ENCODE results near the gene GRK5. TPM values are rescaled to one million over a fixed set of nuclear protein-coding genes. Genes with fewer than 3 reads are reported as not detected.

GRK5 gene
- total RNA-seq, 2 donors from 2014 or later, result 9.1 to 11.9 TPM

- no peak for TF ChIP-seq CTCF (conservative IDR thresholded peaks at IDR 0.05)
- peaks cover 10% of the 10 kb centered on the region for H3K36me3 Mint-ChIP-seq (ENCODE audit: low read depth)
- no peaks in the 10 kb centered on the region for H3K27me3 Mint-ChIP-seq (ENCODE audit: insufficient read depth)
- Histone ChIP-seq H3K4me3 (ENCODE audit: low read length) (no peak overlapping the region), H3K9ac (ENCODE audit: extremely low read depth, low read length, poor library complexity, severe bottlenecking) (no peak overlapping the region), H3K9me3 (ENCODE audit: control insufficient read depth, low read length) (peaks cover 12% of the 10 kb centered on the region), H3K27me3 (ENCODE audit: control insufficient read depth, insufficient read depth, low read length, poor library complexity, severe bottlenecking) (no peaks in the 10 kb centered on the region), H3K4me1 (ENCODE audit: control insufficient read depth, insufficient read depth, low read length) (no peaks in the 10 kb centered on the region), H3K27ac (ENCODE audit: low read depth, low read length) (no peak overlapping the region), H3K36me3 (ENCODE audit: control insufficient read depth, insufficient read depth, low read length) (no peaks in the 10 kb centered on the region)
- no peak overlapping the region for H3K27ac Mint-ChIP-seq
- DNase-seq, result no peak
- 91% methylated on average over 5 of the region's 5 CpGs for WGBS, 2 experiments (ENCODE audit: insufficient coverage in 1 of 2, insufficient read length in 1 of 2)
- no peak overlapping the region for H3K4me3 Mint-ChIP-seq
- peaks cover 11% of the 10 kb centered on the region for H3K4me1 Mint-ChIP-seq
- H3K9me3 Mint-ChIP-seq, result peaks cover 24% of the 10 kb centered on the region
Measured at GRCh38 chr10:119348106-119348505, 140.7 kb downstream of the GRK5 start.

DNA sequence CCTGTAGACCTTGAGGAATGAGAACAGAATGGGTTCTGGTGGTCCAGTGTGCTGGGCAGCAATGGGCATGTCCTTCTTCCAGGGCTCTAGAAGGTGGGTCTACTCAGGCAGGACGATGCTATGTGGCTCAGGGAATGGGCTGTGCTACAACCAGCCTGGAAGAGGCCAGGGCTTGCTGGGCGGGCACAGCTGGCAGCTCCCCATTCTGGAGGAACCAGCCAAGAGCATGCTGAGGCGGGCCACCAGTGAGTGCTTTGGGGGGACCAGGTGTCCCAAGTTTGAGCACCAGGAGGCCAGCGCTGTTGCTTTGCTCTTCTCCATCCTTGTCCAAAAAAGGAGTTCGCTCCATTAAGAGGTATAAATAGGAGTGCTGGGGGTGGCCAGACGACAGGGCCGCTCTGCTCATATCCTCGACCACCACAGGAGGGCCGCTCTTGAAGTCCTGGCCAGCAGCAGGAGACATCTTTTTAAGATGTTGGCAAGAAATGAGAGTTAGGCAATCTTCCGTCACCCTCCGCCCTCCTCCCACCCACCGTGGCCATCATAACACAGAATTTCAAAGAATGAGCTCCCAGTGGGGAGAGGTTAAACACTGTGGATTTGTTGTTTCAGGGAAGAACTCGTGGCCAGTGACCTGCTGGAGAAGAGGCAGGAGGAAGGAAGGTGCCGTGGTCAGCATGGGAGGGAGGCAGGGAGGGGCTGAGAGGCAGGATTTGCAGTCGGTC is 141.3 kb downstream of the GRK5 start:
- Histone ChIP-seq H3K36me3 (ENCODE audit: control insufficient read depth, insufficient read depth, low read length) (no peaks in the 10 kb centered on the region), H3K27me3 (ENCODE audit: control insufficient read depth, insufficient read depth, low read length, poor library complexity, severe bottlenecking) (no peaks in the 10 kb centered on the region), H3K9me3 (ENCODE audit: control insufficient read depth, low read length) (peaks cover 12% of the 10 kb centered on the region), H3K4me1 (ENCODE audit: control insufficient read depth, insufficient read depth, low read length) (no peaks in the 10 kb centered on the region), H3K27ac (ENCODE audit: low read depth, low read length) (no peak overlapping the region), H3K9ac (ENCODE audit: extremely low read depth, low read length, poor library complexity, severe bottlenecking) (no peak overlapping the region), H3K4me3 (ENCODE audit: low read length) (no peak overlapping the region)
- H3K36me3 Mint-ChIP-seq (ENCODE audit: low read depth), result peaks cover 10% of the 10 kb centered on the region
- TF ChIP-seq CTCF (conservative IDR thresholded peaks at IDR 0.05), result peak; percentile 33
- no peaks in the 10 kb centered on the region for H3K27me3 Mint-ChIP-seq (ENCODE audit: insufficient read depth)
- no peak overlapping the region for H3K27ac Mint-ChIP-seq
- no peak overlapping the region for H3K4me3 Mint-ChIP-seq
- peaks cover 11% of the 10 kb centered on the region for H3K4me1 Mint-ChIP-seq
- WGBS, 2 experiments (ENCODE audit: insufficient coverage in 1 of 2, insufficient read length in 1 of 2), result 80 to 84% methylated on average over 10 to 15 of the region's 15 CpGs
- H3K9me3 Mint-ChIP-seq, result peaks cover 25% of the 10 kb centered on the region
- DNase-seq, result no peak

GRCh38 chr10:119349341-119349740 is 142.0 kb downstream of the GRK5 start:
- H3K36me3 Mint-ChIP-seq (ENCODE audit: low read depth), result peaks cover 10% of the 10 kb centered on the region
- peaks cover 12% of the 10 kb centered on the region for H3K9me3 ChIP-seq (ENCODE audit: control insufficient read depth, low read length)
- no peaks in the 10 kb centered on the region for H3K4me1 ChIP-seq (ENCODE audit: control insufficient read depth, insufficient read depth, low read length)
- H3K4me3 ChIP-seq (ENCODE audit: low read length), result no peak overlapping the region
- no peak overlapping the region for H3K9ac ChIP-seq (ENCODE audit: extremely low read depth, low read length, poor library complexity, severe bottlenecking)
- no peak overlapping the region for H3K27ac ChIP-seq (ENCODE audit: low read depth, low read length)
- no peak for TF ChIP-seq CTCF (conservative IDR thresholded peaks at IDR 0.05)
- WGBS, 2 experiments (ENCODE audit: insufficient coverage in 1 of 2, insufficient read length in 1 of 2), result 89 to 100% methylated on average over 2 to 5 of the region's 5 CpGs
- no peak for DNase-seq
- no peak overlapping the region for H3K27ac Mint-ChIP-seq
- H3K4me1 Mint-ChIP-seq, result peaks cover 11% of the 10 kb centered on the region
- H3K4me3 Mint-ChIP-seq, result no peak overlapping the region
- H3K36me3 ChIP-seq (ENCODE audit: control insufficient read depth, insufficient read depth, low read length), result no peaks in the 10 kb centered on the region
- H3K9me3 Mint-ChIP-seq, result peaks cover 25% of the 10 kb centered on the region
- H3K27me3 Mint-ChIP-seq (ENCODE audit: insufficient read depth), result no peaks in the 10 kb centered on the region
- no peaks in the 10 kb centered on the region for H3K27me3 ChIP-seq (ENCODE audit: control insufficient read depth, insufficient read depth, low read length, poor library complexity, severe bottlenecking)

Data from endodermal cell (in vitro differentiated cells).